Adrenal gland (tissue), 12 donors: ENCODE data around the gene FLT1. TPM values are rescaled to one million over a fixed set of nuclear protein-coding genes. Genes with fewer than 3 reads are reported as not detected.

ENCODE experiments used
- DNase-seq, 7 donors: peaks; one replicate each; pipeline ENCODE4 v3.0.0-alpha.2; 2019 to 2020
- H3K27ac ChIP-seq, 5 donors: fragments of 200-600 bp; sonication (generic) in 4 of 5; 1 replicate in 3 of 5; 2 replicates in 2 of 5; pipeline versions ENCODE4 v1.5.1 to v1.8.0; 2016 to 2020; ENCODE audit warnings: mild to moderate bottlenecking in 1 of 5
- H3K27me3 ChIP-seq: fragments of 200-600 bp; 2 replicates; pipeline ENCODE4 v1.8.0; 2021
- H3K36me3 ChIP-seq, 2 donors: fragments of 200-600 bp; replicated peaks in 1 of 2; 1 replicate in 1 of 2; 2 replicates in 1 of 2; pipeline versions ENCODE4 v1.5.1 to v1.8.0; 2018 to 2022
- H3K4me1 ChIP-seq, 2 donors: fragments of 200-600 bp; replicated peaks in 1 of 2; 1 replicate in 1 of 2; 2 replicates in 1 of 2; pipeline versions ENCODE4 v1.5.1 to v1.8.0; 2018 to 2021
- H3K4me3 ChIP-seq, 4 donors: fragments of 200-600 bp; sonication (generic) in 3 of 4; one replicate each; pipeline ENCODE4 v1.5.1; 2016 to 2018
- H3K9me3 ChIP-seq, 3 donors: fragments of 200-600 bp; sonication (generic) in 1 of 3; replicated peaks in 1 of 3; 1 replicate in 2 of 3; 2 replicates in 1 of 3; pipeline versions ENCODE4 v1.5.1 to v1.8.0; 2016 to 2021
- CTCF ChIP-seq, 6 experiments: fragments of 450-650 bp in 4 of 6; fragments of 200-600 bp in 2 of 6; sonication (generic) in 1 of 6; IDR thresholded peaks; 1 replicate in 5 of 6; 2 replicates in 1 of 6; pipeline versions ENCODE4 v1.5.1 to v1.8.0; 2016 to 2021; ENCODE audit warnings: antibody characterized with exemption in 6 of 6, mild to moderate bottlenecking in 2 of 6, moderate library complexity in 1 of 6
- POLR2A ChIP-seq, 2 donors: fragments of 450-650 bp; IDR thresholded peaks; one replicate each; pipeline ENCODE4 v1.6.1; 2017; ENCODE audit warnings: antibody characterized with exemption in 2 of 2, mild to moderate bottlenecking in 2 of 2, moderate library complexity in 1 of 2
- WGBS, 4 donors: extraction: QIAGEN DNeasy Blood & Tissue Kit in 2 of 4; methylation state at CpG; one replicate each; pipeline versions ENCODE4 v1.1.5 to v1.1.7; 2013 to 2017; 5-methylcytosine and 5-hydroxymethylcytosine counted together
- intact Hi-C, 2 donors: fragments of 100-400 bp; cut with DNase I; formaldehyde crosslinking; loops; one replicate each; pipeline versions ENCODE4 v1.14.1 to v1.15.0; 2022 to 2023
- polyA plus RNA-seq, 3 donors: library from polyadenylated mRNA; stranded (reverse); fragments of 200-250 nt in 2 of 3; fragments of 350-450 nt in 1 of 3; fragmentation: Illumina TruSeq in 1 of 3; extraction: RNeasy Lipid Tissue Mini Kit (QIAGEN cat#74804) in 1 of 3; gene quantifications; one replicate each; pipeline ENCODE4 v1.2.3, GENCODE V29; 2013 to 2014
- total RNA-seq, 9 donors: library from RNA; depleted of rRNA in 4 of 9; stranded (reverse); fragments of >200 nt in 4 of 9; fragments of 120-200 nt in 1 of 9; fragmentation: NEBNext Ultra II Directional in 1 of 9; extraction: Animal tissue kit (Norgen Biotek cat#: 25700) in 1 of 9; gene quantifications; one replicate each; pipeline versions ENCODE4 v1.1.0 to v1.2.4, GENCODE V29; 2013 to 2023
- donor health status: healthy with polysubstance abuse.
- donor health status: Bipolar disorder and iron deficiency.
- donor health status: DM: yes; HTN: yes; CAD: no.
- donor health status: DM: no; HTN: no; CAD: no.
- donor health status: DM: no; HTN: no; CAD: no.
- donor health status: DM: yes; HTN: yes; CAD: no.

The FLT1 gene
- total and polyA plus RNA-seq, 12 donors, result 2.7 to 55.9 (median 24.2) TPM

GRCh38 chr13:28338006-28338574 lies 156.8 kb downstream of the FLT1 start:
- H3K4me1 ChIP-seq, result no peaks in the 10 kb centered on the region
- peak overlapping the region in 1 of 5 donors; percentile 3 for H3K27ac ChIP-seq
- no peak for TF ChIP-seq POLR2A (IDR thresholded peaks at IDR 0.05)
- no peak for TF ChIP-seq CTCF (IDR thresholded peaks at IDR 0.05)
- H3K27me3 ChIP-seq, result peaks cover 6% of the 10 kb centered on the region
- H3K4me3 ChIP-seq, result no peak overlapping the region
- WGBS, 4 donors, result 77 to 93% (median 83%) methylated on average over 4 of the region's 4 CpGs
- DNase-seq, result no peak
- H3K9me3 ChIP-seq, result no peaks in the 10 kb centered on the region
- intact Hi-C loops, result no loop called here
- no peaks in the 10 kb centered on the region for H3K36me3 ChIP-seq

- TF ChIP-seq CTCF (IDR thresholded peaks at IDR 0.05), result no peak
- TF ChIP-seq POLR2A (IDR thresholded peaks at IDR 0.05), result no peak
- intact Hi-C loops, result no loop called here
- WGBS, 4 donors, result 39 to 54% (median 47%) methylated on average over 4 of the region's 4 CpGs
- H3K4me3 ChIP-seq, result no peak overlapping the region
- H3K27me3 ChIP-seq, result peaks cover 6% of the 10 kb centered on the region
- peak overlapping the region in 1 of 5 donors; percentile 3 for H3K27ac ChIP-seq
- peak in 2 of 7 donors; percentile 12 to 49 for DNase-seq
- H3K36me3 ChIP-seq, result no peaks in the 10 kb centered on the region
- H3K9me3 ChIP-seq, result no peaks in the 10 kb centered on the region
- no peaks in the 10 kb centered on the region for H3K4me1 ChIP-seq
These were observed 157.5 kb downstream of the FLT1 start for GRCh38 chr13:28337166-28338005.

GRCh38 chr13:28336193-28336657 lies 158.7 kb downstream of the FLT1 start:
- 49 to 62% (median 53%) methylated on average over 3 of the region's 3 CpGs for WGBS, 4 donors
- Histone ChIP-seq H3K27me3 (peaks cover 6% of the 10 kb centered on the region), H3K27ac (no peak overlapping the region), H3K36me3 (no peaks in the 10 kb centered on the region), H3K4me3 (no peak overlapping the region), H3K9me3 (no peaks in the 10 kb centered on the region), H3K4me1 (no peaks in the 10 kb centered on the region)
- intact Hi-C loops, result no loop called here
- peak in 2 of 7 donors; percentile 32 to 51 for DNase-seq
- TF ChIP-seq POLR2A (IDR thresholded peaks at IDR 0.05) (no peak), CTCF (IDR thresholded peaks at IDR 0.05) (no peak)

GRCh38 chr13:28333204-28333881 lies 161.6 kb downstream of the FLT1 start:
- Histone ChIP-seq H3K27me3 (peaks cover 6% of the 10 kb centered on the region), H3K36me3 (no peaks in the 10 kb centered on the region), H3K4me1 (no peaks in the 10 kb centered on the region), H3K4me3 (no peak overlapping the region), H3K27ac (no peak overlapping the region), H3K9me3 (no peaks in the 10 kb centered on the region)
- DNase-seq, result no peak
- WGBS, 4 donors, result 78 to 86% (median 84%) methylated on average over 2 of the region's 2 CpGs
- intact Hi-C loops, result no loop called here
- TF ChIP-seq CTCF (IDR thresholded peaks at IDR 0.05) (no peak), POLR2A (IDR thresholded peaks at IDR 0.05) (no peak)
